H1 (cell line): Measurements from ENCODE around the gene KCNAB2.

Experiments used
- CEBPB ChIP-seq: IDR thresholded peaks from 2 replicates; pipeline ENCODE4 v1.6.1; 2012; ENCODE audit warnings: low read depth, low read length
- CHD2 ChIP-seq: IDR thresholded peaks from 2 replicates; pipeline ENCODE4 v1.6.1; 2012; ENCODE audit warnings: low read length, improper control_type of control experiment
- CTCF ChIP-seq, 3 experiments: IDR thresholded peaks; 1 replicate in 2 of 3; 2 replicates in 1 of 3; pipeline versions ENCODE4 v1.5.1 to v1.6.1; 2011; ENCODE audit warnings: low read length in 3 of 3, mild to moderate bottlenecking in 3 of 3, inconsistent platforms in 2 of 3, low read depth in 1 of 3, moderate library complexity in 1 of 3; ENCODE audit not compliant: insufficient read depth in 1 of 3; ENCODE audit errors: control extremely low read depth in 1 of 3
- EP300 ChIP-seq, 2 experiments: IDR thresholded peaks; 1 replicate in 1 of 2; 2 replicates in 1 of 2; pipeline ENCODE4 v1.6.1; 2011 to 2012; ENCODE audit warnings: low read depth in 2 of 2, low read length in 2 of 2, mild to moderate bottlenecking in 2 of 2, borderline replicate concordance in 1 of 2, inconsistent platforms in 1 of 2, moderate library complexity in 1 of 2
- GABPA ChIP-seq: IDR thresholded peaks from 2 replicates; pipeline ENCODE4 v1.6.1; 2011; ENCODE audit warnings: mild to moderate bottlenecking, low read length, moderate library complexity, borderline replicate concordance; ENCODE audit not compliant: insufficient read depth
- KDM5A ChIP-seq: fragments of 200-600 bp; IDR thresholded peaks from 2 replicates; pipeline ENCODE4 v1.7.1; 2012; ENCODE audit warnings: mild to moderate bottlenecking, low read length, inconsistent platforms, mixed read lengths
- POLR2A ChIP-seq, 2 experiments: IDR thresholded peaks; 1 replicate in 1 of 2; 2 replicates in 1 of 2; pipeline ENCODE4 v1.6.1; 2011; ENCODE audit warnings: low read depth in 2 of 2, low read length in 2 of 2, mild to moderate bottlenecking in 2 of 2; ENCODE audit errors: control extremely low read depth in 1 of 2
- POLR2AphosphoS5 ChIP-seq: IDR thresholded peaks from 2 replicates; pipeline ENCODE4 v1.6.1; 2011; ENCODE audit warnings: low read depth, low read length
- RFX5 ChIP-seq: IDR thresholded peaks from 2 replicates; pipeline ENCODE4 v1.6.1; 2011; ENCODE audit warnings: low read depth, low read length, improper control_type of control experiment, borderline replicate concordance
- TCF12 ChIP-seq: IDR thresholded peaks from 2 replicates; pipeline ENCODE4 v1.6.1; 2011; ENCODE audit warnings: low read depth, mild to moderate bottlenecking, low read length
- TEAD4 ChIP-seq: IDR thresholded peaks from 2 replicates; pipeline ENCODE4 v1.6.1; 2012; ENCODE audit warnings: low read depth, low read length, inconsistent platforms, mixed read lengths
- TF ChIP-seq, protein P1 (sequence below): fragments of 300-600 bp; sonication (generic); IDR thresholded peaks from 2 replicates; pipeline ENCODE4 v1.7.1; 2012; ENCODE audit warnings: low read length, moderate library complexity, mild to moderate bottlenecking, inconsistent platforms; ENCODE audit not compliant: insufficient replicate concordance

DNA sequence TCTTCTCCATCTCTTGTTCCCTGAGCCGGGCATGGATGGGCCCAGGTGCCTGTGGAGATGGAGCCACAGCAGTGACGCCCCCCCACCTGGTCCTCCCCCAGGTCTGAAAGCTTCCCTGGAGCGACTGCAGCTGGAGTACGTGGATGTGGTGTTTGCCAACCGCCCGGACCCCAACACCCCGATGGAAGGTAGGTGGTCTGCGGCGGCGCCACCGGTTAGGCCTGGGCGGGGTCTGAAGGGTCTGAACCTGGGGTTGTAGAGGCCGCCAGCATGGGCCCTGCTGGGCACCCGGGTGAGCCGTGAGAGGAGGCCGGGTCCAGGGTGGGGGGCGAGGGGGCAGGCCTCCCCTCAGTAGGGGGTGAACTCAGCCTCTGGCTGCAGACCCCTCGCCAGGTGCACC lies 44.6 kb downstream of the KCNAB2 start:
- TF ChIP-seq GABPA (no peak), TCF12 (no peak), CTCF (IDR thresholded peaks at IDR 0.05; ENCODE audit: control extremely low read depth in 1 of 3, insufficient read depth in 1 of 3, low read depth in 1 of 3, low read length in 3 of 3) (no peak), RFX5 (no peak), CEBPB (no peak), POLR2AphosphoS5 (no peak), CHD2 (no peak), KDM5A (no peak), EP300 (IDR thresholded peaks at IDR 0.05; ENCODE audit: borderline replicate concordance in 1 of 2, low read depth in 2 of 2, low read length in 2 of 2) (no peak), POLR2A (IDR thresholded peaks at IDR 0.05; ENCODE audit: control extremely low read depth in 1 of 2, low read depth in 2 of 2, low read length in 2 of 2) (no peak), TEAD4 (no peak)
- TF ChIP-seq, protein P1, sequence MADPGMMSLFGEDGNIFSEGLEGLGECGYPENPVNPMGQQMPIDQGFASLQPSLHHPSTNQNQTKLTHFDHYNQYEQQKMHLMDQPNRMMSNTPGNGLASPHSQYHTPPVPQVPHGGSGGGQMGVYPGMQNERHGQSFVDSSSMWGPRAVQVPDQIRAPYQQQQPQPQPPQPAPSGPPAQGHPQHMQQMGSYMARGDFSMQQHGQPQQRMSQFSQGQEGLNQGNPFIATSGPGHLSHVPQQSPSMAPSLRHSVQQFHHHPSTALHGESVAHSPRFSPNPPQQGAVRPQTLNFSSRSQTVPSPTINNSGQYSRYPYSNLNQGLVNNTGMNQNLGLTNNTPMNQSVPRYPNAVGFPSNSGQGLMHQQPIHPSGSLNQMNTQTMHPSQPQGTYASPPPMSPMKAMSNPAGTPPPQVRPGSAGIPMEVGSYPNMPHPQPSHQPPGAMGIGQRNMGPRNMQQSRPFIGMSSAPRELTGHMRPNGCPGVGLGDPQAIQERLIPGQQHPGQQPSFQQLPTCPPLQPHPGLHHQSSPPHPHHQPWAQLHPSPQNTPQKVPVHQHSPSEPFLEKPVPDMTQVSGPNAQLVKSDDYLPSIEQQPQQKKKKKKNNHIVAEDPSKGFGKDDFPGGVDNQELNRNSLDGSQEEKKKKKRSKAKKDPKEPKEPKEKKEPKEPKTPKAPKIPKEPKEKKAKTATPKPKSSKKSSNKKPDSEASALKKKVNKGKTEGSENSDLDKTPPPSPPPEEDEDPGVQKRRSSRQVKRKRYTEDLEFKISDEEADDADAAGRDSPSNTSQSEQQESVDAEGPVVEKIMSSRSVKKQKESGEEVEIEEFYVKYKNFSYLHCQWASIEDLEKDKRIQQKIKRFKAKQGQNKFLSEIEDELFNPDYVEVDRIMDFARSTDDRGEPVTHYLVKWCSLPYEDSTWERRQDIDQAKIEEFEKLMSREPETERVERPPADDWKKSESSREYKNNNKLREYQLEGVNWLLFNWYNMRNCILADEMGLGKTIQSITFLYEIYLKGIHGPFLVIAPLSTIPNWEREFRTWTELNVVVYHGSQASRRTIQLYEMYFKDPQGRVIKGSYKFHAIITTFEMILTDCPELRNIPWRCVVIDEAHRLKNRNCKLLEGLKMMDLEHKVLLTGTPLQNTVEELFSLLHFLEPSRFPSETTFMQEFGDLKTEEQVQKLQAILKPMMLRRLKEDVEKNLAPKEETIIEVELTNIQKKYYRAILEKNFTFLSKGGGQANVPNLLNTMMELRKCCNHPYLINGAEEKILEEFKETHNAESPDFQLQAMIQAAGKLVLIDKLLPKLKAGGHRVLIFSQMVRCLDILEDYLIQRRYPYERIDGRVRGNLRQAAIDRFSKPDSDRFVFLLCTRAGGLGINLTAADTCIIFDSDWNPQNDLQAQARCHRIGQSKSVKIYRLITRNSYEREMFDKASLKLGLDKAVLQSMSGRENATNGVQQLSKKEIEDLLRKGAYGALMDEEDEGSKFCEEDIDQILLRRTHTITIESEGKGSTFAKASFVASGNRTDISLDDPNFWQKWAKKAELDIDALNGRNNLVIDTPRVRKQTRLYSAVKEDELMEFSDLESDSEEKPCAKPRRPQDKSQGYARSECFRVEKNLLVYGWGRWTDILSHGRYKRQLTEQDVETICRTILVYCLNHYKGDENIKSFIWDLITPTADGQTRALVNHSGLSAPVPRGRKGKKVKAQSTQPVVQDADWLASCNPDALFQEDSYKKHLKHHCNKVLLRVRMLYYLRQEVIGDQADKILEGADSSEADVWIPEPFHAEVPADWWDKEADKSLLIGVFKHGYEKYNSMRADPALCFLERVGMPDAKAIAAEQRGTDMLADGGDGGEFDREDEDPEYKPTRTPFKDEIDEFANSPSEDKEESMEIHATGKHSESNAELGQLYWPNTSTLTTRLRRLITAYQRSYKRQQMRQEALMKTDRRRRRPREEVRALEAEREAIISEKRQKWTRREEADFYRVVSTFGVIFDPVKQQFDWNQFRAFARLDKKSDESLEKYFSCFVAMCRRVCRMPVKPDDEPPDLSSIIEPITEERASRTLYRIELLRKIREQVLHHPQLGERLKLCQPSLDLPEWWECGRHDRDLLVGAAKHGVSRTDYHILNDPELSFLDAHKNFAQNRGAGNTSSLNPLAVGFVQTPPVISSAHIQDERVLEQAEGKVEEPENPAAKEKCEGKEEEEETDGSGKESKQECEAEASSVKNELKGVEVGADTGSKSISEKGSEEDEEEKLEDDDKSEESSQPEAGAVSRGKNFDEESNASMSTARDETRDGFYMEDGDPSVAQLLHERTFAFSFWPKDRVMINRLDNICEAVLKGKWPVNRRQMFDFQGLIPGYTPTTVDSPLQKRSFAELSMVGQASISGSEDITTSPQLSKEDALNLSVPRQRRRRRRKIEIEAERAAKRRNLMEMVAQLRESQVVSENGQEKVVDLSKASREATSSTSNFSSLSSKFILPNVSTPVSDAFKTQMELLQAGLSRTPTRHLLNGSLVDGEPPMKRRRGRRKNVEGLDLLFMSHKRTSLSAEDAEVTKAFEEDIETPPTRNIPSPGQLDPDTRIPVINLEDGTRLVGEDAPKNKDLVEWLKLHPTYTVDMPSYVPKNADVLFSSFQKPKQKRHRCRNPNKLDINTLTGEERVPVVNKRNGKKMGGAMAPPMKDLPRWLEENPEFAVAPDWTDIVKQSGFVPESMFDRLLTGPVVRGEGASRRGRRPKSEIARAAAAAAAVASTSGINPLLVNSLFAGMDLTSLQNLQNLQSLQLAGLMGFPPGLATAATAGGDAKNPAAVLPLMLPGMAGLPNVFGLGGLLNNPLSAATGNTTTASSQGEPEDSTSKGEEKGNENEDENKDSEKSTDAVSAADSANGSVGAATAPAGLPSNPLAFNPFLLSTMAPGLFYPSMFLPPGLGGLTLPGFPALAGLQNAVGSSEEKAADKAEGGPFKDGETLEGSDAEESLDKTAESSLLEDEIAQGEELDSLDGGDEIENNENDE = no peak
